Jurkat, Clone E6-1 (cell line): ENCODE results near the gene RESF1.
A peak's percentile ranks its signal among the peaks of the same experiment; 100 is the strongest.

Experiments
- DNase-seq: peaks from one replicate; pipeline ENCODE4 v3.0.0-alpha.2; 2011; ENCODE audit warnings: low read depth, low spot score
- H3K4me3 ChIP-seq: 2 replicates; pipeline ENCODE4 v1.5.1; 2011; ENCODE audit warnings: mild to moderate bottlenecking, low read length, control low read depth, moderate library complexity

RESF1 gene

GRCh38 chr12:31954925-31955858 is 4.0 kb upstream of the RESF1 start:
- DNase-seq, result no peak

GRCh38 chr12:31958569-31959160 is 550 bp upstream of the RESF1 start:
- H3K4me3 ChIP-seq, result peak overlapping the region; percentile 89
- DNase-seq, result no peak

More at GRCh38 chr12:31954925-31955858, 4.0 kb upstream of the RESF1 start:
- no peak overlapping the region for H3K4me3 ChIP-seq

- DNase-seq, result peak; percentile 60
- peak overlapping the region; percentile 89 for H3K4me3 ChIP-seq
Observed at GRCh38 chr12:31959701-31960391, 631 bp downstream of the RESF1 start.

DNA sequence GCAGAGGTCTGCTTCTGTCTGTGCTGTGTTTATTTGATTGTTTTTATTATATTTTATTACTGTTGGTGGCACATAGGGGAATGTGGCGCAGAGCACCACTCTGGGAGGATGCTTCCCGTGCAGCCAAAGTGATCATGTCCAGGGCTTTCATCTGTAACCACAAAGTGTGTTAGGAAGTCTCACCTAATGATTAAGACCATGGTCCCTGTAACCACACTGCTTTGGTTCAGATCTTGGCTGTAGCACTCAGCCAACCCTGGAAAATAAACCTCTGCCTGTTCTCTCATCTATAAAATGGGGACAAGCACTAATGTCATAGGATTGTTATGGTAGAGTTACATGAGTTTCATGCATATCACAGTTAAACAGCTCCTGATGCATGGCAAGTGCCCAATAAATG is 1.9 kb downstream of the RESF1 start:
- peak overlapping the region; percentile 89 for H3K4me3 ChIP-seq
- DNase-seq, result no peak

- H3K4me3 ChIP-seq, result no peak overlapping the region
- no peak for DNase-seq
Observed at GRCh38 chr12:31962076-31962475, 2.9 kb downstream of the RESF1 start.

DNA sequence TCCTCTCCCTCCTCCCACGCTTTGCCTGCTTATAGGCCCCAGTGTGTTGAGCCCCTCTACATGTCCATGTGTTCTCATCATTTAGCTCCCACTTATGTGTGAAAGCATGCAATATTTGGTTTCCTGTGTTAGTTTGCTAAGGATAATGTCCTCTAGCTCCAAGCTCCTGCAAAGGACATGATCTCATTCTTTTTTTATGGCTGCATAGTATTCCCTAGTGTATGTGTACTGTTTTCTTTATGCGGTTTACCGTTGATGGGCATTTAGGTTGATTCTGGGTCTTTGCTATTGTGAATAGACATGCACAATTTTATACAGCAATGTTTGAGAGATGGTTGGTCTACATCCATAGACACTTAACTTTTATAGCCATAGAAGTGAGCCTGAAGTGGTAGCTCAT is 5.1 kb downstream of the RESF1 start:
- no peak for DNase-seq
- no peak overlapping the region for H3K4me3 ChIP-seq

GRCh38 chr12:31965090-31965489 is 5.9 kb downstream of the RESF1 start:
- H3K4me3 ChIP-seq, result no peak overlapping the region
- no peak for DNase-seq

DNA sequence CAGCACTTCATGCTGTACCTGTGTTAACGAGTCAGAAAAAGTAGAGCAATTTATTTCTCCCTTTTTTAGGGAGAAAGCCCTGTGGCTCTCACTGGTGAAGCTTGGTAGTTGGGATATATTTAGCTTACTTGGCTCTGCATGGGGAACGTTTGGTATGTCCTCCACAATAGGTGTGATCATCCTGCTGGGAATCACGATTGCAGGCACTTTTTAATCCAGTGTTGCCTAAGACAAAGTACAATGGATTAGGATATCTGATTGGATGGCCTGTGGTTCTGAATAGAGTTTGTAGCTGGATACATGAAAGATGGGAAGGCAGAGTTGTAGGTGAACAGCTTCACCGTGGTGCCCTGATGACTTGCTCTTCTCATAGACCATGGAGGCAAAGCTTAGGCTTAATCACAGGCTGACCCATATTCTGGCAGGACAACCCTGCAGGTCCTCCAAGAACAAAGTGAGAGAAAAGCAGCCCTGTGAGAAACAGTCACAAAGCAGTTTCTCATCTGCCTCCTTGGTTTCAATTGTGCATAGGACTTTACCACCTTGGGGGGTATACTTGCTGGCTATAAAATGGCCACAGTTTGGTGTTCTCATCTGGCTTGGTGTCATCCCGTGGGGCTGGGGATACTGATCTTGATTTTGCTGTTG is 7.5 kb downstream of the RESF1 start:
- H3K4me3 ChIP-seq, result no peak overlapping the region
- no peak for DNase-seq

- no peak overlapping the region for H3K4me3 ChIP-seq
- no peak for DNase-seq
Observed at GRCh38 chr12:31967539-31967938, 8.3 kb downstream of the RESF1 start.

GRCh38 chr12:31970199-31970598 is 11.0 kb downstream of the RESF1 start:
- H3K4me3 ChIP-seq, result no peak overlapping the region
- no peak for DNase-seq

DNA sequence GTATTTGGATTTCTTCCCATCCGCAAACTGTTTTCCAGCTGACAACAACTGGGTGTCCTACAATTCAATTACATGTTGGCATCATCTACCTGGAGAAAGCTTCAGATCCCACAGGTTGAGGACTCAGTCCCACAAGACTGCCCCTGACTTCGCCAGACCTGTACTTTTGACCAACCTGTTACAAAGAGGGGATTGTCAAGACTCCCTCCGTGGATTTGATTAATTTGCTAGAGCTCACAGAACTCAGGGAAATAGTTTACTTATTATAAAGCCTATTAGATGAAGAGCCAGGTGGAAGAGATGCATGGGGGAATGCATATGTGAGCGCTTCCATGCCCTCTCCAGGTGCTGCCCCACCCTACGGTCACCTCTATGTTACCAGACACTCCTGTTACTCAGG is 14.6 kb downstream of the RESF1 start:
- H3K4me3 ChIP-seq, result no peak overlapping the region

DNA sequence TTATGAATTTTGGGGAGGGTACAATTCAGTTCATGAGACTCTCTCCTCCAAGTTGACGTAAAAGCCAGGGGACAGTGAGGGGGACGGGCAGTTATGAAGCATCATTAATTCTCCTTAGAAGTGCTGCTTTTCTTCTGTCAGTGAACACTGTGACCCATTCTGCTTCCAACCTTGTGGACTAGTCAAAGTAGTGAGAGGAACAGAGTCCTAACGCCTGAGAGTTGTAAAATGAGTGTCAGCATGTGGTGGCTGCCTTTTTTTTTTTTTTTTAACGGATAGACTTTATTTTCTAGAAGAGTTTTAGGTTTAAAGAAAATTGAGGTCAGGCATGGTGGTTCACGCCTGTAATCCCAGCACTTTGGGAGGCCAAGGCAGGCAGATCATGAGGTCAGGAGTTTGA is 15.5 kb downstream of the RESF1 start:
- no peak for DNase-seq
- H3K4me3 ChIP-seq, result no peak overlapping the region

More for the DNA sequence above, 14.6 kb downstream of the RESF1 start:
- DNase-seq, result no peak

GRCh38 chr12:31984806-31985591 is 25.8 kb downstream of the RESF1 start:
- H3K4me3 ChIP-seq, result no peak overlapping the region
- no peak for DNase-seq

GRCh38 chr12:31985832-31986231 is 26.6 kb downstream of the RESF1 start:
- no peak for DNase-seq

DNA sequence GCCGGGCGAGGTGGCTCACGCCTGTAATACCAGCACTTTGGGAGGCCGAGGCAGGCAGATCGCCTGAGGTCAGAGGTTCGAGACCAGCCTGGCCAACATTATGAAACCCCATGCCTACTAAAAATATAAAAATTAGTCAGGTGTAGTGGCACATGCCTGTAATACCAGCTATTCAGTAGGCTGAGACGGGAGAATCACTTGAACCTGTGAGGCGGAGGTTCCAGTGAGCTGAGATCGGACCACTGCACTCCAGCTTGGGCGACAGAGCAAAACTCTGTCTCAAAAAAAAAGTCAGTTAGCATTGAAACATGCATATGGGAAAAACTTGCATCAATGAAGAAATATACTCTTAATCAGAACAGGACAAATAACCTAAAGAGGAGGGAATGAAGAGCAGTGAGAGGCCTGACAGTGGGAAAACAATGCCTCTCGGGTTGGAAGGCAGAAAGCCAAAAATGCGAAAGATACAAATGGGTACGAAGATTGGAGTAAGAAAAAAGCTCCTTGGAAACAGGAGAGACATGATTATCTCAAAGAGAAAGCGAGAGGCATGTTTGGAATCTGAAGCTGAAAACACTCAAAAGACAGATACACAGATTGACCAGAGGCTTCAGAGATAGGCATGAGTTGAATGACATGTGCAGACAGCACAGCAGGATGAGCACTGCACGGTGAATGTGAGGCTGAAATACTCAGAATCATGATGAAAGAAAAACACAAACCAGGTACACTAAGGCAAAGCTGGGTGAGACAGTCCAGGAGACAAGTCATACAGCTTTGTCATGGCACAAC is 30.6 kb downstream of the RESF1 start:
- DNase-seq, result no peak
- H3K4me3 ChIP-seq, result no peak overlapping the region

More at GRCh38 chr12:31985832-31986231, 26.6 kb downstream of the RESF1 start:
- H3K4me3 ChIP-seq, result no peak overlapping the region

GRCh38 chr12:31991146-31991545 is 31.9 kb downstream of the RESF1 start:
- no peak overlapping the region for H3K4me3 ChIP-seq
- DNase-seq, result no peak

DNA sequence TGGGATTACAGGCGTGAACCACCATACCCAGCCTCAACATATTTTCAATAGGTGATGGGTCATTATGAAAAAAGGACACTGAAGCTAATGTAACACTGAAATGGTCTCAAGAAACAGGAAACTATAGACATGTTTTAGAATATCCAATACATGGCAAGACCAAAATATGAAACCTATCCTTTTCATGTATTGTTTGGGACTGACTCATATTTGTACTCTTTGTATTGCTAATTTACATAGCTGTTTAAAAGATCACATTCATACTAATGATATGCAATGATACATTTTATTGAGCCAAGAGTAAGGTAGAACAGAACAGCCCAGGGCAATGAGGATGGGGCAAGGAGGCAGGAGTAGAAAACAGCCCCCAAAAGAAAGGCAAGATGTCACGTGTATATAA is 32.6 kb downstream of the RESF1 start:
- DNase-seq, result no peak
- no peak overlapping the region for H3K4me3 ChIP-seq

DNA sequence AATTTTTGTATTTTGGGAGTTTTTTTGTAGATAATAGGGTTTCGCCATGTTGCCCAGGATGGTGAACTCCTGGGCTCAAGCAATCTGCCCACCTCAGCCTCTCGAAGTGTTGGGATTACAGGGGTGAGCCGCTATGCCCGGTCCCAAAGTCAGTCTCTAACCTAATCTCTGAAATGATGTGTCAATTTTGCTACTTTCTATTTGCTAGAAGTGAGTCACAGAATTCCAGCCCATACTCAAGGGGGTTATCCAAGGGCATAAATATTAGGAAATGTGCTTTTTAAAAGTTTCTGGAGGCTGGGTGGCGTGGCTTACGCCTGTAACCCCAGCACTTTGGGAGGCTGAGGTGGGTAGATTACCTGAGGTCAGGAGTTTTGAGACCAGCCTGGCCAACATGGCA is 40.5 kb downstream of the RESF1 start:
- H3K4me3 ChIP-seq, result no peak overlapping the region
- DNase-seq, result no peak
